Mesangial cell (primary cell): Measurements from ENCODE around the gene BABAM1. TPM values are rescaled to one million over a fixed set of nuclear protein-coding genes. Genes with fewer than 3 reads are reported as not detected.

ENCODE experiments used
- total RNA-seq: library from RNA; depleted of rRNA; stranded (reverse); fragments of >200 nt; gene quantifications from 2 replicates; pipeline ENCODE4 v1.2.3, GENCODE V29; 2015

Gene BABAM1
- 119 and 151 TPM in 2 replicates for total RNA-seq

GRCh38 chr19:17266975-17267788, at the start of gene BABAM1:
Gene BABAM1 (plus strand): TSS chr19:17267443. CDS start chr19:17268807, 1,364 bp downstream.

GRCh38 chr19:17226002-17226933, 41.0 kb upstream of the BABAM1 start, which contains the start of gene OCEL1:
Gene OCEL1 (plus strand): TSS chr19:17226226. CDS start chr19:17226248, 22 bp downstream.

GRCh38 chr19:17245535-17245984, 21.7 kb upstream of the BABAM1 start, which contains the start of gene NR2F6:
Gene NR2F6 (minus strand): TSS chr19:17245919. CDS start chr19:17245220, 699 bp downstream.

GRCh38 chr19:17264641-17264979, 2.6 kb upstream of the BABAM1 start, which contains the start of gene USHBP1:
Gene USHBP1 (minus strand): TSS chr19:17264745. CDS start chr19:17264299, 446 bp downstream.

GRCh38 chr19:17281391-17282304, 14.4 kb downstream of the BABAM1 start, which contains the start of gene ANKLE1:
Gene ANKLE1 (plus strand): TSS chr19:17281901. CDS start chr19:17281921, 20 bp downstream.

GRCh38 chr19:17303167-17303939, 36.1 kb downstream of the BABAM1 start, which contains the start of gene ABHD8:
Gene ABHD8 (minus strand): TSS chr19:17303425. CDS start chr19:17301616, 1,809 bp downstream.

GRCh38 chr19:17305517-17306284, 38.5 kb downstream of the BABAM1 start, which contains the start of gene MRPL34:
Gene MRPL34 (plus strand): TSS chr19:17305872. CDS start chr19:17305893, 21 bp downstream.

GRCh38 chr19:17309198-17309964, 42.1 kb downstream of the BABAM1 start, which contains the start of gene DDA1:
Gene DDA1 (plus strand): TSS chr19:17309563. CDS start chr19:17309655, 92 bp downstream.

Other genes starting within 250 kb of the BABAM1 start
- gene CPAMD8, start 240.6 kb upstream of the BABAM1 start, total RNA-seq, result 0.16 and 4.3 TPM in 2 replicates
- 6.2 and 17.8 TPM in 2 replicates for gene HAUS8, start 192.0 kb upstream of the BABAM1 start, total RNA-seq
- 77.1 and 81.6 TPM in 2 replicates for gene MYO9B, start 191.7 kb upstream of the BABAM1 start, total RNA-seq
- 18.6 and 27.1 TPM in 2 replicates for gene USE1, start 52.1 kb upstream of the BABAM1 start, total RNA-seq
- 6.7 and 19.1 TPM in 2 replicates for gene OCEL1, start 41.2 kb upstream of the BABAM1 start, total RNA-seq
- 90.0 and 128 TPM in 2 replicates for gene NR2F6, start 21.5 kb upstream of the BABAM1 start, total RNA-seq
- gene USHBP1, start 2.7 kb upstream of the BABAM1 start, total RNA-seq, result not detected in 2 replicates
- gene ANKLE1, start 14.5 kb downstream of the BABAM1 start, total RNA-seq, result 0.76 and 2.4 TPM in 2 replicates
- gene ABHD8, start 36.0 kb downstream of the BABAM1 start, total RNA-seq, result 14.8 and 26.2 TPM in 2 replicates
- gene MRPL34, start 38.4 kb downstream of the BABAM1 start, total RNA-seq, result 101 and 116 TPM in 2 replicates
- gene DDA1, start 42.1 kb downstream of the BABAM1 start, total RNA-seq, result 21.2 and 45.5 TPM in 2 replicates
- 4.1 and 15.8 TPM in 2 replicates for gene ANO8, start 67.4 kb downstream of the BABAM1 start, total RNA-seq
- gene GTPBP3, start 70.1 kb downstream of the BABAM1 start, total RNA-seq, result 16.9 and 18.5 TPM in 2 replicates
- 1.6 and 2.0 TPM in 2 replicates for gene PLVAP, start 109.9 kb downstream of the BABAM1 start, total RNA-seq
- gene CCDC194, start 126.8 kb downstream of the BABAM1 start, total RNA-seq, result 0.13 TPM in 1 of 2 replicates, not detected in the other
- 12.2 and 95.2 TPM in 2 replicates for gene BST2, start 138.2 kb downstream of the BABAM1 start, total RNA-seq
- gene MVB12A, start 152.6 kb downstream of the BABAM1 start, total RNA-seq, result 116 and 131 TPM in 2 replicates
- gene TMEM221, start 181.2 kb downstream of the BABAM1 start, total RNA-seq, result 0.13 TPM in 1 of 2 replicates, not detected in the other
- gene NXNL1, start 193.5 kb downstream of the BABAM1 start, total RNA-seq, result not detected in 2 replicates
- 5.9 and 21.2 TPM in 2 replicates for gene SLC27A1, start 203.1 kb downstream of the BABAM1 start, total RNA-seq
- 127 and 186 TPM in 2 replicates for gene PGLS, start 244.2 kb downstream of the BABAM1 start, total RNA-seq